ENCODE measurements around the gene CD101. TPM values are rescaled to one million over a fixed set of nuclear protein-coding genes. Genes with fewer than 3 reads are reported as not detected.

Gene CD101
- total RNA-seq, 1 experiment from 2014 or later: 1.7 TPM

DNA sequence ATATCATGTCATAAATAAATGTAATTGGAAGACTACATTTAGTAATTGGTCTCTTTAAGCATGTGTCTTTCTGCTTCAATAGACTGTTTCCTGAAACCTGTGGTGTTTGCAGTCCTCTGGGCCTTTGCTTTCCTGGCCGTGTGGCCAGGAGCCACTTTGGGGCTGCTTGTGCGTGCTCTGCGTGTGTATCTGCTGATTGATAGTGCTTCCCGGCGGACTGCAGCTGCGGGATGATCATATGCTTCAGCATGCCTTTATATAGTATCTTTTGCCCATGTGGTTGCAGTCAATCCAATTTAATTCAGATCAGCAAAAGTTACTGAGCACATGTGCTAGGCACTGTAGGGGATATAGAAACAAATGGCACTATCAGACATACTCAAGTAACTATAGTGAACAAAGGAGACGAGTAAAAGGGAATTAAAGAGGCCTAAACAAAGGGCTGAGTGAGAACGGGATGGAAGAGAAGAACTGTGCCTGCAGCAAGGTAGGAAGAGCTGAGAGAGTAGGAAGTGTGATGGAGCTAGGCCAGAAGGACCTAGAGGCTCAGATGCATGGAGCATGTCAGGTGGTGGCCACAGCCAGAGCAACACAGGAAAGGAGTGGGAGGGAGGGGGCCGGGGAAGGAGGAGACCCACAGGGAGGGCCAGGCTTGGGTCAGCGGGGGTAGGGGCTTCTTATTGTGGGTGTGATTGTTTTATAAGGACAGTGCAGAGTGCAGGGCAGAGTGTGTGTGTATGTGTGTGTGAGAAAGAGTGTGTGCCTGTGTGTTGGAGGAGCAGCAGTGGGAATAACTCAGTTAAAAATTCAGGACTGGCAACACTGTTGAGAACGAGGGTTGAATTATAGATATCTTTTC lies 31.4 kb downstream of the CD101 start:
- ChIA-PET CTCF (no interaction called here), POLR2A (ENCODE audit: low non-redundant PET) (no interaction called here)
- Histone ChIP-seq H3K36me3 (ENCODE audit: insufficient read depth, low read length, poor library complexity, severe bottlenecking) (no peaks in the 10 kb centered on the region), H3K9me3 (ENCODE audit: low read depth, low read length, poor library complexity, severe bottlenecking) (no peaks in the 10 kb centered on the region), H3K27me3 (replicated peaks; ENCODE audit: insufficient read depth, low read depth, low read length, poor library complexity) (no peaks in the 10 kb centered on the region), H3K4me1 (ENCODE audit: insufficient read depth, low read length, poor library complexity, severe bottlenecking) (no peaks in the 10 kb centered on the region), H3K27ac (ENCODE audit: low read depth, low read length, poor library complexity, severe bottlenecking) (no peak overlapping the region), H3K4me3 (ENCODE audit: low read depth, low read length, poor library complexity, severe bottlenecking) (no peak overlapping the region)
- BruUV-seq (replicated peaks): no TSS peak
- no peak for TF ChIP-seq EZH2 (IDR thresholded peaks at IDR 0.05; ENCODE audit: borderline replicate concordance, low read depth, low read length, poor library complexity, severe bottlenecking)
- TF ChIP-seq, protein P1, sequence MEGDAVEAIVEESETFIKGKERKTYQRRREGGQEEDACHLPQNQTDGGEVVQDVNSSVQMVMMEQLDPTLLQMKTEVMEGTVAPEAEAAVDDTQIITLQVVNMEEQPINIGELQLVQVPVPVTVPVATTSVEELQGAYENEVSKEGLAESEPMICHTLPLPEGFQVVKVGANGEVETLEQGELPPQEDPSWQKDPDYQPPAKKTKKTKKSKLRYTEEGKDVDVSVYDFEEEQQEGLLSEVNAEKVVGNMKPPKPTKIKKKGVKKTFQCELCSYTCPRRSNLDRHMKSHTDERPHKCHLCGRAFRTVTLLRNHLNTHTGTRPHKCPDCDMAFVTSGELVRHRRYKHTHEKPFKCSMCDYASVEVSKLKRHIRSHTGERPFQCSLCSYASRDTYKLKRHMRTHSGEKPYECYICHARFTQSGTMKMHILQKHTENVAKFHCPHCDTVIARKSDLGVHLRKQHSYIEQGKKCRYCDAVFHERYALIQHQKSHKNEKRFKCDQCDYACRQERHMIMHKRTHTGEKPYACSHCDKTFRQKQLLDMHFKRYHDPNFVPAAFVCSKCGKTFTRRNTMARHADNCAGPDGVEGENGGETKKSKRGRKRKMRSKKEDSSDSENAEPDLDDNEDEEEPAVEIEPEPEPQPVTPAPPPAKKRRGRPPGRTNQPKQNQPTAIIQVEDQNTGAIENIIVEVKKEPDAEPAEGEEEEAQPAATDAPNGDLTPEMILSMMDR (conservative IDR thresholded peaks at IDR 0.05; ENCODE audit: low read depth, low read length): no peak
- intact Hi-C loops (cut with micrococcal nuclease; ENCODE audit: unreplicated experiment): no loop called here
- no peak for DNase-seq (ENCODE audit: low spot score)

DNA sequence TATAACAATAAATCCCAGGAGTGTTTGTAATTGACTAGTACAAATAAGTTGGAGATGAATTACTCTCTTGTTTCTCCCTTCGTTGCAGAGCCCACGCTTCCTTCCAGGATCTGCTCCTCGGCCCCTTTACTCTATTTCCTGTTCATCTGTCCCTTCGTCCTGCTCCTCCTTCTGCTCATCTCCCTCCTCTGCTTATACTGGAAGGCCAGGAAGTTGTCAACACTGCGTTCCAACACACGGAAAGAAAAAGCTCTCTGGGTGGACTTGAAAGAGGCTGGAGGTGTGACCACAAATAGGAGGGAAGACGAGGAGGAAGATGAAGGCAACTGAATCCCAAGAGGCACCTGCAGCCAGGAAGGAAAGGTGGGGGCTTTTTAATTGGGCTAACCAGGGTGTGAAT lies 32.2 kb downstream of the CD101 start:
- no peak for DNase-seq (ENCODE audit: low spot score)
- intact Hi-C loops (cut with micrococcal nuclease; ENCODE audit: unreplicated experiment): no loop called here
- Histone ChIP-seq H3K4me3 (ENCODE audit: low read depth, low read length, poor library complexity, severe bottlenecking) (no peak overlapping the region), H3K36me3 (ENCODE audit: insufficient read depth, low read length, poor library complexity, severe bottlenecking) (no peaks in the 10 kb centered on the region), H3K27me3 (replicated peaks; ENCODE audit: insufficient read depth, low read depth, low read length, poor library complexity) (no peaks in the 10 kb centered on the region), H3K9me3 (ENCODE audit: low read depth, low read length, poor library complexity, severe bottlenecking) (no peaks in the 10 kb centered on the region), H3K27ac (ENCODE audit: low read depth, low read length, poor library complexity, severe bottlenecking) (no peak overlapping the region), H3K4me1 (ENCODE audit: insufficient read depth, low read length, poor library complexity, severe bottlenecking) (no peaks in the 10 kb centered on the region)
- ChIA-PET POLR2A (ENCODE audit: low non-redundant PET) (no interaction called here), CTCF (no interaction called here)
- no TSS peak for BruUV-seq (replicated peaks)
- TF ChIP-seq EZH2 (IDR thresholded peaks at IDR 0.05; ENCODE audit: borderline replicate concordance, low read depth, low read length, poor library complexity, severe bottlenecking): no peak
- TF ChIP-seq, protein P1 (conservative IDR thresholded peaks at IDR 0.05; ENCODE audit: low read depth, low read length): no peak

DNA sequence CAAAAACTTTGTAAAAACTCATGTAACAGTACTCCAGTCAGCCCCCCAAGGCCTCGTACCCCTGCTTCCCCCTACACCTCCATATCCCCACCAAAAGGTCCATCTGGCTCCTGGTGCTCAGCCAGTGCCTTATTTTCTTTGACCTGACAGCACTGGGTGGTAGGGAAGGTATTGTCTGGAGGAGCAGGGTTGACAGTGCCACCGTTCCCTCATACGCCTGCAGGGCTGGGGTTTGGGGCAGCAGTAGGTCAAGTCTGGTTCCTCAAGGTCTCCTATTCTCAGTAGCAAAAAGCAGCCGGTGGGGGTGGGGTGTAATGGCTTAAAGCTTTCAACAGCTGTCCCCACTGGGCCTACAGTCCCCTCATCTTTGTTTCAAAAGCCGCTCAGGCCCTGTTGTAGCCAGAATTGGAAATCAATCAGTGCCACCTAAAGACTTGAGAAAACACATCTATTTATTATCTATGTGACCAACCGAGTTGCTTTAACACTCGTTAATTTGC lies 33.3 kb downstream of the CD101 start:
- no peaks in the 10 kb centered on the region for H3K9me3 ChIP-seq (ENCODE audit: low read depth, low read length, poor library complexity, severe bottlenecking)
- TF ChIP-seq EZH2 (IDR thresholded peaks at IDR 0.05; ENCODE audit: borderline replicate concordance, low read depth, low read length, poor library complexity, severe bottlenecking): no peak
- TF ChIP-seq, protein P1 (conservative IDR thresholded peaks at IDR 0.05; ENCODE audit: low read depth, low read length): no peak
- no TSS peak for BruUV-seq (replicated peaks)
- no peaks in the 10 kb centered on the region for H3K36me3 ChIP-seq (ENCODE audit: insufficient read depth, low read length, poor library complexity, severe bottlenecking)
- no peaks in the 10 kb centered on the region for H3K27me3 ChIP-seq (replicated peaks; ENCODE audit: insufficient read depth, low read depth, low read length, poor library complexity)
- H3K4me1 ChIP-seq (ENCODE audit: insufficient read depth, low read length, poor library complexity, severe bottlenecking): no peaks in the 10 kb centered on the region
- POLR2A ChIA-PET (ENCODE audit: low non-redundant PET): no interaction called here
- intact Hi-C loops (cut with micrococcal nuclease; ENCODE audit: unreplicated experiment): no loop called here
- H3K27ac ChIP-seq (ENCODE audit: low read depth, low read length, poor library complexity, severe bottlenecking): no peak overlapping the region
- no peak for DNase-seq (ENCODE audit: low spot score)
- H3K4me3 ChIP-seq (ENCODE audit: low read depth, low read length, poor library complexity, severe bottlenecking): no peak overlapping the region
- CTCF ChIA-PET: no interaction called here

Data from A673 (cell line).